KMS-11 (cell line): ENCODE results near the gene CSK.

Source experiments
- H2AFZ ChIP-seq: fragments of 200-600 bp; sonication (generic); 2 replicates; pipeline ENCODE4 v1.6.1; 2016; ENCODE audit warnings: antibody characterized with exemption, mixed run types, low read depth
- H3K27ac ChIP-seq: fragments of 200-600 bp; sonication (generic); 2 replicates; pipeline ENCODE4 v1.6.1; 2016; ENCODE audit warnings: mild to moderate bottlenecking, mixed run types
- H3K27me3 ChIP-seq: fragments of 200-600 bp; sonication (generic); 2 replicates; pipeline ENCODE4 v1.6.1; 2017; ENCODE audit warnings: mild to moderate bottlenecking, low read depth, mixed run types, moderate library complexity; ENCODE audit not compliant: insufficient read depth
- H3K36me3 ChIP-seq: fragments of 200-600 bp; sonication (generic); 2 replicates; pipeline ENCODE4 v1.6.1; 2017; ENCODE audit warnings: mild to moderate bottlenecking, mixed run types; ENCODE audit not compliant: insufficient read depth
- H3K4me1 ChIP-seq: fragments of 200-600 bp; sonication (generic); 2 replicates; pipeline ENCODE4 v1.6.1; 2016; ENCODE audit warnings: mild to moderate bottlenecking, low read depth, mixed run types; ENCODE audit not compliant: poor library complexity, severe bottlenecking
- H3K4me2 ChIP-seq: fragments of 200-600 bp; sonication (generic); 2 replicates; pipeline ENCODE4 v1.7.0; 2016; ENCODE audit warnings: mild to moderate bottlenecking, mixed run types
- H3K4me3 ChIP-seq: fragments of 200-600 bp; sonication (generic); IDR thresholded peaks from 2 replicates; pipeline ENCODE4 v1.6.1; 2017; ENCODE audit warnings: low read depth, low read length, mixed read lengths; ENCODE audit not compliant: insufficient read depth
- H3K79me2 ChIP-seq: fragments of 200-600 bp; sonication (generic); 2 replicates; pipeline ENCODE4 v1.6.1; 2016; ENCODE audit warnings: low read depth, mixed run types; ENCODE audit not compliant: insufficient read depth
- H3K9ac ChIP-seq: fragments of 200-600 bp; sonication (generic); 2 replicates; pipeline ENCODE4 v1.6.1; 2016; ENCODE audit warnings: mild to moderate bottlenecking, mixed run types
- H4K20me1 ChIP-seq: fragments of 200-600 bp; sonication (generic); 2 replicates; pipeline ENCODE4 v1.6.1; 2016; ENCODE audit warnings: mild to moderate bottlenecking, mixed run types; ENCODE audit not compliant: insufficient read depth
- TF ChIP-seq, protein P1 (sequence below): fragments of 200-600 bp; sonication (generic); conservative IDR thresholded peaks from 2 replicates; pipeline ENCODE4 v1.6.1; 2017; ENCODE audit warnings: low read depth, mild to moderate bottlenecking, antibody characterized with exemption, low read length, moderate library complexity, mixed read lengths

The CSK gene

GRCh38 chr15:74839526-74840395, 57.9 kb downstream of the CSK start:
- no peaks in the 10 kb centered on the region for H4K20me1 ChIP-seq
- no peaks in the 10 kb centered on the region for H3K27me3 ChIP-seq
- no peak overlapping the region for H2AFZ ChIP-seq
- H3K27ac ChIP-seq: no peak overlapping the region
- no peaks in the 10 kb centered on the region for H3K36me3 ChIP-seq
- H3K4me1 ChIP-seq: peaks cover 6% of the 10 kb centered on the region
- TF ChIP-seq, protein P1, sequence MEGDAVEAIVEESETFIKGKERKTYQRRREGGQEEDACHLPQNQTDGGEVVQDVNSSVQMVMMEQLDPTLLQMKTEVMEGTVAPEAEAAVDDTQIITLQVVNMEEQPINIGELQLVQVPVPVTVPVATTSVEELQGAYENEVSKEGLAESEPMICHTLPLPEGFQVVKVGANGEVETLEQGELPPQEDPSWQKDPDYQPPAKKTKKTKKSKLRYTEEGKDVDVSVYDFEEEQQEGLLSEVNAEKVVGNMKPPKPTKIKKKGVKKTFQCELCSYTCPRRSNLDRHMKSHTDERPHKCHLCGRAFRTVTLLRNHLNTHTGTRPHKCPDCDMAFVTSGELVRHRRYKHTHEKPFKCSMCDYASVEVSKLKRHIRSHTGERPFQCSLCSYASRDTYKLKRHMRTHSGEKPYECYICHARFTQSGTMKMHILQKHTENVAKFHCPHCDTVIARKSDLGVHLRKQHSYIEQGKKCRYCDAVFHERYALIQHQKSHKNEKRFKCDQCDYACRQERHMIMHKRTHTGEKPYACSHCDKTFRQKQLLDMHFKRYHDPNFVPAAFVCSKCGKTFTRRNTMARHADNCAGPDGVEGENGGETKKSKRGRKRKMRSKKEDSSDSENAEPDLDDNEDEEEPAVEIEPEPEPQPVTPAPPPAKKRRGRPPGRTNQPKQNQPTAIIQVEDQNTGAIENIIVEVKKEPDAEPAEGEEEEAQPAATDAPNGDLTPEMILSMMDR: no peak
- no peaks in the 10 kb centered on the region for H3K79me2 ChIP-seq
- H3K9ac ChIP-seq: no peak overlapping the region
- no peak overlapping the region for H3K4me3 ChIP-seq
- H3K4me2 ChIP-seq: no peak overlapping the region

DNA sequence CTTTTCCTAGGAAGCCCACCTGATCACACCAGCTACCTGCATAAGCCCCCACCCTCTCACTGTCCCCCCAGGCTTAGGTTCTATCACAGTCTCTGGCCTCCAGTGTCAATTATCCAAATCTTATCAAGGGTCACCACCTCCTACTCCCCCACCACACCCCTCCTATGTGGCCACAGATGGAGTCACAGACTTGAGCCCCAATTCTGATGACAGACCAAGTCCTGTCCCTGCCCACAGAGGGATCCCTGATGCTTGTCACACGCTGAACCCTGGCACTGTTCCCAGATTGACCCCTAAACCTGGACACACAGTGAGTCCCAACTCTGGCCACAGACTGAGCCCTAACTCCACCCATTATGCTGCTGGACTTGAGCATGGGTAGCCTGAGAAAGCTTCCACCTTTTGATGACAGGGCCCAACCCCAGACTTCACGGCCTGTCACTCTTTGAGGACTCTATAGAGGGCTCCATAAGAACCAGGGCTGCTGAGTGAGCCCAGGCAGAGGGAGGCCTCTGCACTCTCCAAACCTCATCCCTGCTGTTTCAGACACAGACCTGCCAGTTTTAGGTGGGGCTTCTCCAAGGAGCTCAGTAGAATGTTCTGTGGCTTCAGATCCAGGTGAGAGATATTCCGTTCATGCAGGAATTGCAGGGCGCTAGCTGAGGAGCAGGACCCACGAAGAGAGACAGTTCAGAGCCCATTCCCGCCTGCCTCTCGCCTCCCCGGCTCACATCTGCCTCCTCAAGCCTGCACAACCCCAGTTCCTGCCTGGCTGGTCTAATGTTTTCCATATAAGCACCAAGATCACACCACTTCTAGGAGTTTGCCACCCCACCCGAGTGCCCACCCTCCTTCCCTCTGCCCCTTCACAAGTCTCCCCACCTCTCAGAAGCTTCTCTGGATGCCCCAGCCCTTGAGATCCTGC, 59.2 kb downstream of the CSK start:
- Histone ChIP-seq H4K20me1 (no peaks in the 10 kb centered on the region), H3K79me2 (no peaks in the 10 kb centered on the region), H3K36me3 (no peaks in the 10 kb centered on the region), H3K27me3 (no peaks in the 10 kb centered on the region), H2AFZ (no peak overlapping the region), H3K4me2 (no peak overlapping the region), H3K27ac (no peak overlapping the region), H3K9ac (no peak overlapping the region), H3K4me1 (peaks cover 6% of the 10 kb centered on the region), H3K4me3 (no peak overlapping the region)
- TF ChIP-seq, protein P1: no peak

DNA sequence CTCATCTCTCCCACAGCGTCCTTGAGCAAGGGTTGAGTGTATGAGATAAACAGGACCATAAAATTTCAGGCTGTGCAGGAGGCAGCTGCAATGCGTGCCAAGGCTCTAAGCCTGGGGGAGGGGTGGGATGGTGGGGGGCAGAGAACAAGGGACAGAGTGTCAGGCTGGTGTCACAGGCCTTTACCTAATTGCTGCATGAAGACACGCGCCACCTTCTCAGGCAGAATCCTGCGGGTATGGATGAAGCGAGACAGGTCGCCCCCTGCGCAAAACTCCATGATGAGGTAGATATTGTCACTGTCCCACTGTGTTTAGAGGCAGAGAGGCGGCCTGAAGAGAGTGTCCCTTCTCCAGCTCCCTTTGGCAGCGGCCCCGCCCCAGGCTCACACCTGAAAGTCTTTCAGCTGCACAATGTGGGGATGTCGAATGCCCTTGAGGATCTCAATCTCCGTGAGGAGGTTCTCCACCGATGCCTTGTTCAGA, 60.1 kb downstream of the CSK start:
- Histone ChIP-seq H3K36me3 (no peaks in the 10 kb centered on the region), H3K4me2 (peak overlapping the region; percentile 57), H3K79me2 (no peaks in the 10 kb centered on the region), H3K4me3 (no peak overlapping the region), H4K20me1 (no peaks in the 10 kb centered on the region), H3K9ac (no peak overlapping the region), H3K27ac (no peak overlapping the region), H3K27me3 (no peaks in the 10 kb centered on the region), H2AFZ (no peak overlapping the region), H3K4me1 (peaks cover 6% of the 10 kb centered on the region)
- TF ChIP-seq, protein P1: no peak

DNA sequence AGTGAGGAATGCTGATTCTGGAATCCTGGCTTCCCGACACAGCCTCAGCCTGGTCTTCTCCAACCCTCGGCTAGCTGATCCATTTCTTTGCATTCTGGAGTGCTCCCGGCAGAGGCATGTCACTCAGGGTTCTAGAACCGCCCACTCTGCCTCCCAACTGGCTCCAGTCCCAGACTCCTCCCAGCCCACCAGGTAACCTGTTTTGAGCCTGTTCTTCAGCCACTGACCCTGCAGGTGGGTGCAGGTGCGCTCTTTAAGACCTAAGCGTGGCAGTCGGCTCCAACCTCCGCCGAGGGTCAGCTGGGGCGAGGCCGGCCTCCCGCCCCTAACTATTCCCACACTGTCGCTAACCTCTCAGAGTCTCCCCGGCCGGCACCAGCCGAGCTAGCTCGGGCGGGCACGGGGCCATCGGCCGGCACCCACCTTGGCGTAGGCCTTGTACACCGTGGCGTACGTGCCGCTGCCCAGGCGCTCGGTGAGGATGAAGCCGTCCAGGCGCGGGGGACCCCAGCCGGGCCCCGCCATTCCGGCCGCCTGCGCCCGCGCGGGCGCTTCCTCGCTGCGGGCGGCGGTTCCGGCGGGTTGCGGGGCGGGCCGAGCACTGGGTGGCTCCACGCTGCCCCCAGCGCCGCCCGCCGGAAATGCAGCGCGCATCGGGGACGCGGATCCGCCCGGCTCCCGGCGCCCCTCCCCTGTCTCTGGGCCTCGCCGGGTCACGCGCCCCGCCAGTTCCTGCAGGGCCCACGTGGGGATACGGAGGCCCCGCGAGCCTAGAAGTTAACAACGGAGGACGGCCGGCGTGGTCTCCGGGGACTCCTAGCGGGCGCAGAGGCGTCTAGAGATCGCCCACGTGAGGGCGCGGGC, 60.9 kb downstream of the CSK start, which contains the start of gene ULK3:
TSS of gene ULK3 (minus strand) at position 576 of the 864 bp plus-strand sequence. CDS start at position 525, 51 bp downstream.
- H3K27me3 ChIP-seq: no peaks in the 10 kb centered on the region
- H3K4me3 ChIP-seq: no peak within 1 kb of the TSS
- H3K36me3 ChIP-seq: no peaks in the 10 kb centered on the region
- no peaks in the 10 kb centered on the region for H3K79me2 ChIP-seq
- H2AFZ ChIP-seq: peak within 1 kb of the TSS; percentile 98
- H4K20me1 ChIP-seq: no peaks in the 10 kb centered on the region
- H3K27ac ChIP-seq: peak within 1 kb of the TSS; percentile 74
- H3K9ac ChIP-seq: peak within 1 kb of the TSS; percentile 88
- TF ChIP-seq, protein P1: peak; percentile 46
- H3K4me2 ChIP-seq: peak within 1 kb of the TSS; percentile 91
- peaks cover 6% of the 10 kb centered on the region for H3K4me1 ChIP-seq
